Stimulated activated CD4-positive, alpha-beta T cell treated with anti-CD3 and anti-CD28 coated beads, Interleukin-12 subunit alpha, Interleukin-12 subunit beta, amount 100 ng/mL, for 48 hours (primary cell): ENCODE measurements around the gene DKC1.
A peak's percentile ranks its signal among the peaks of the same experiment; 100 is the strongest.

Experiments used
- DNase-seq, 3 donors: peaks; one replicate each; pipeline ENCODE4 v3.0.0-alpha.2; 2020; ENCODE audit warnings: low read depth in 2 of 3, low spot score in 1 of 3

The DKC1 gene

GRCh38 chrX:154762537-154763296 lies at the start of gene DKC1:
TSS of gene DKC1 (plus strand) at chrX:154762864. CDS start at chrX:154762966, 102 bp downstream.
- DNase-seq: peak; percentile 83 to 92 (median 90)

GRCh38 chrX:154714925-154715324 lies 47.7 kb upstream of the DKC1 start:
- DNase-seq: peak in 1 of 3 donors; percentile 66

DNA sequence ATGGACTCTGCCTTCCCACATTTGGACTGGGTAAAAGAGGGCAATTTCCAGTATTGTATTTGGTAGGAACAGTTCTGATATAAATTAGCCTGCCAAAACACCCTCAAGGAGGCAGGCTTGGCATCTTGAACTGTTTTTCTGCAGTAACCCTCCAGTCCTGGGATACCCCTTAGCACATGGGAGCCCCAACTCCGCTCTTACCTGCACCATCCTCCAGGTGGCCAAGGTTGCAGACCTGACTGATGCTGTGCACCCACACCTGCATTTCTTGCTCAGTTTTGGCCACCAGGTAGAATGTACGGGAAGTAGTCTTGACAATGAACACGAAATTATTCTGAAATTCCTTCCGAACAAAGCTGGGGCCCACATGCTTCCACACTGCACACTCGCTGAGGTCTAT lies 46.8 kb upstream of the DKC1 start:
- no peak for DNase-seq

GRCh38 chrX:154717824-154718223 lies 44.8 kb upstream of the DKC1 start:
- no peak for DNase-seq

DNA sequence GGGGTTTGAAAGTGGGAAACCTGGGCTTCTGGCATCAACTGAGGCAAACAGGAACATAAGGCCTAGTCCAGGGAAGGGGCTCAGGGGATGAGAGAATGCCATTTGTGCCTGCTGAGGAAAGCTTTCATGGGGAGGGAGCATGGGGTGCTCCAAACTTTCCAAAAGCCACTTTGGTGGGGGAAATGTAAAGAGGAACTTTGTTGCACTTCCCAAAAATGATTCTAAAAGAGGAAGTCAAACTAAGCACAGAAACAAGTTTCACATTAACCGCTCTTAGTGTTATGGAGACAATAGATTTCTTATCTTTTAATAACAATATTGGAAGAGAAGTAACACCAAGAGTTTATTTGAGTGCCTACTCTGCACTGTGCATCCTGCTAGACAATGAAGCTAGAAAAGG lies 44.0 kb upstream of the DKC1 start:
- no peak for DNase-seq

GRCh38 chrX:154719132-154719675 lies 43.5 kb upstream of the DKC1 start:
- DNase-seq: no peak

DNA sequence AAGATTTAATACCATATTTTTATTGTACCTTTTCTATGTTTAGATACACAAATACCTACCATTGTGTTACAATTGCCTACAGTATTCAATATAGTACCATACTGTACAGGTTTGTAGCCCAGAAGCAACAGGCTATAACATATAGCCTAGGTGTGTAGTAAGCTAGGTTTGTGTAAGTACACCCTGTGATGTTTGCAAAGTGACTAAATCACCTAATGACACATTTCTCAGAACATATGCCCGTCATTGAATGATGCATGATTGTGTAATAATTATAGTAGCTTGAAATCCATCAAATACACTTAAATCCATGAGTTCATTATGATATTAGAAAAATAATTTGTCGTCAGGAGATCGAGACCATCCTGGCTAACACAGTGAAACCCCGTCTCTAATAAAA lies 42.6 kb upstream of the DKC1 start:
- no peak for DNase-seq

DNA sequence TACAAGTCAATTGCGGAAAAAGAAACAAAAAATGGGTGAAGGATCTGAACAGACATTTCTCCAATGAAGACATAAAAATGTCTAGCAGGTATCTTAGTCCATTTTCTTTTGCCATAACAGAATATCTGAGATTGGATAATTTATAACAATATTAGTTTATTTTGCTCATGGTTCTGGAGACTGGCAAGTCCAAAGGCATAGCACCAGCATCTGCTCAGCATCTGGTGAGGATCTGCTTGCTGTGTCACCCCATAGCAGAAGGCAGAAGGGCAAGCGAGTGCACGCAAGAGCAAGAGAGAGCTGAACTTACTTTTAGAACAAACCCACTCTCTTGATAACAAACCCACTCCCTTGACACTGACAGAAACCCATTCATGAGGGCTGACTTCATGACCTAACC lies 41.5 kb upstream of the DKC1 start:
- DNase-seq: no peak

DNA sequence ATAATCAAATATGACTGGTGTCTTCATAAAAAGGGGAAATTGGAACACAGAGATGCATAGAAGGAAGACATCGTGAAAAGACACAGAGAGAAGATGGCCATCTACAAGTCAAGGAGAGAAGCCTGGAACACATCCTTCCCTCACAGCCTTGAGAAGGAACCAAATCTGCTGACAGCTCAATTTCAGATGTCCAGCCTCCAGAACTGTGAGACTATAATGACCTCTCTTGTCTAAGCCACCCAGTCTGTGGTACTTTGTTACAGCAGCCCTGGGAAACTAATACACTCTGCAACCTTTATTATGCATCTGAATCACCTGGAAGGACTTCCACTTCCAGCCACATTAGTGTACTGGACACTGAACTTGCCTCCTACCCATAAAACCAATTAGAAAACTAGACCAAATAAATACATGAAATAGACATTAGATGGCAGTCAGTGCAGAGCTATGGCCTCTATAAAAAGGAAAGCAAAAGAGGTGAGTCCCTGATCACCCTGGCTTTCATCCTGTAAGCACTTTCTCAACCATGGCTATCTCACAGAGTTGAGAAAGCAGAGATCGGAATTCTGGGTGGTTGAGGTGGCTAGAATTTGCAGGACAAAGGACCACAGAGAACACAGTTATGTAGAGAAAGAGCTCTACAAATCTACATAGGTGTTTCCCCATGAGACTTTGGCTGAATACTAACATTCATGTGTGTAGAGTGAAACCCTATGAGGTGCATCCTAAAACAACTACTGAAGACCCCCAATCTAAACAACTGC lies 37.5 kb upstream of the DKC1 start:
- DNase-seq: no peak

GRCh38 chrX:154727418-154727817 lies 35.2 kb upstream of the DKC1 start:
- no peak for DNase-seq

- no peak for DNase-seq
Measured at GRCh38 chrX:154727871-154728270, 34.8 kb upstream of the DKC1 start.

DNA sequence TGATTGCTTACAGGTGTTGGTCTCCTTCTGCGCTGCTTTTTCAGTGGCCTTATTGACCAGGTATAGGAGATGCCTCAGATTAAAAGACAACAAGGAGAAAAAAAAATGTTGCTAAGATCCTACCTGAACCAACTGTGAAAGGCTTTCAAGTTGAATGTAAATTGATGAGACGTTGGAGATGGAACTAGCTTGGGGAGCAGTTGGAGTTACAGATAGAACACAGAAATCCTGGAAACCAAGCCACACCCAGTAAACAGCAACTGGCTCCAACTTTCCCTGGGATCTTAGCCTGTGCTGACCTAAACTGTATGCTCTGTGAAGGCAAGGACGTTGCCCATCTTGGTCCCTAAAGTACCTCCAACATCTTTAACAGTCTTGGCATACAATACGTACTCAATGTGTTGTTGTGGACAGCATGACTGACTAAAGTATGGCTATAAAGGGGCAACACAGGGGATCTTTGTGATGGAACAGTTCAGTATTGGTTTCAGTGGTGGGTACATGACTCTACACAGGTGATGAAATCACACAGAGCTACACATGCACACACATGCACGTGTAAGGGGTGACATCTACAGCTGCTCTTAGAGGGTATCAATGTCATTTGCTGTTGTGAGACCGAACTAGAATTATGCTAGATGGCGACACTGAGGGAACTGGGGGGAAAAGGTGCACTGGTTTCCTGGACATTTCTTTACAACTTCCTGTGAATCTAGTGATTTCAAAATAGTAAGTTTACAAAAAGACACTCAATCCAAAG lies 34.1 kb upstream of the DKC1 start:
- no peak for DNase-seq

GRCh38 chrX:154729439-154729838 lies 33.2 kb upstream of the DKC1 start:
- no peak for DNase-seq

- DNase-seq: no peak
Measured at GRCh38 chrX:154730253-154730891, 32.3 kb upstream of the DKC1 start.

DNA sequence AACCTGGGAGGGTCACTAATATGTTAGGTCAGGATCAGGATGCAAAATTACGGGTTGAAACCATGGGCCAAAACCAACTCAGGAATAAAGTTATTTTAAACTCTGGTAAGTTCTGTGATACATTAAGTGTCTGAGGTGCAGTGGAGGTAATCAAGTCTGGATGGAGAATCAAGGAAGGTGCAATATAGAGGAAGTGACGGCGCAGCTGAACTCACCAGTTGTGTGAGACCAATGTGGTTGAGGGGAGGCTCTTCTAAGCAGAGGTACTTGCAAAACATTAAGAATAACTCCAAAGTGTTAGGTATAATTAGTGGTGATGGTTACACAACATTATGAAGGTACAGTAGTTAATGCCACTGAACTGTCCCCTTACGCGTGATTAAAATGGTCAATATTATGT lies 31.5 kb upstream of the DKC1 start:
- no peak for DNase-seq

GRCh38 chrX:154731881-154732280 lies 30.8 kb upstream of the DKC1 start:
- DNase-seq: no peak

GRCh38 chrX:154732421-154733065 lies 30.1 kb upstream of the DKC1 start:
- DNase-seq: no peak

GRCh38 chrX:154733066-154733425 lies 29.6 kb upstream of the DKC1 start:
- no peak for DNase-seq

- no peak for DNase-seq
Measured at GRCh38 chrX:154734061-154734781, 28.4 kb upstream of the DKC1 start.
